GM19468 (cell line): Measurements from ENCODE around the gene EBF4.
"Not testable (repeated sequence)": the region's sequence is repeated elsewhere in the genome, so short reads cannot be mapped to it uniquely, and the experiment has no call there.

ENCODE experiments used
- ATAC-seq: cut with Tn5 transposase; IDR thresholded peaks from one replicate; pipeline ENCODE4 v1.9.1; 2021; ENCODE audit warnings: mild to moderate bottlenecking, moderate library complexity, moderate number of reproducible peaks; ENCODE audit not compliant: unreplicated experiment; ENCODE audit errors: extremely low read depth

Gene EBF4

DNA sequence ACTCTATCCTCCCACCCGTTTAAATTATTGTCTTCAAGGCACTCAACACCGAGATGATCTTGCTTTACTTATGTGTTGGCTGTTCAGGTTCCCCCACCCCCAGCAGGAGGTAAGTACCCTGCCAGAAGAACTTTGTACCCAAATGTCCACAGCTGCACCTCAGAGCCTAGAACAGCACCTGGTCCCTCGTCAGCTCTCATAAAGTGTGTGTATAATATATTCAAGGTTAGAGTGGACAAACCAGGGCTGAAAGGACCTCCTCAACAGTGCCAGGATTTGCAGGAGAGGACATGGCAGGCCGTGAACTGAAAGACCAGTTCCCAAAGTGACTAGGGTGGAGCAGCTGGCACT is 113.7 kb downstream of the EBF4 start:
- no peak for ATAC-seq

DNA sequence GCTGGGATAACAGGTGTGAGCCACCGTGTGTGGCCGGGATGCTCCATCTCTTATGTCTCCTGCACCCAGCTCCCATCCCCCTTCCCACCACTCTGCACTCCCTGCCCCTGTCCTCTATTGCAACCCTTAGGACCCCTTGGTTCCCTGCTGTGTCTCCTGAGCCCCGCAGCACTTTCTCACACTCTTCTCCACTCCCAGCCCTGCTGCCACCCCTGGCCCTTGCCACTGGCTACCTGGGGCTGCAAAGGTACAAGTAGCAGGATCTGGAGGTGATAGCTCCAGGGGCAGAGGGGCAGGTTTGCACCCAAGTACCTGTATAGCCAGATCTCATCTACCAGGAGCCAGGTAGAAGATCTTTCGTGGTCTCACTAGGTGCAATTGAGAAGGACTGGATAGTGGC is 114.4 kb downstream of the EBF4 start:
- no peak for ATAC-seq

GRCh38 chr20:2807929-2808328 is 115.3 kb downstream of the EBF4 start:
- ATAC-seq = not testable (repeated sequence)

- ATAC-seq = no peak
These were observed 117.1 kb downstream of the EBF4 start for GRCh38 chr20:2809690-2810089.
